Limb (tissue), 2 donors: ENCODE measurements around the gene MTMR6.
A peak's percentile ranks its signal among the peaks of the same experiment; 100 is the strongest.

Experiments
- DNase-seq, 2 donors: peaks; one replicate each; pipeline ENCODE4 v3.0.0-alpha.2; 2016; ENCODE audit errors: extremely low spot score in 2 of 2

MTMR6 gene

DNA sequence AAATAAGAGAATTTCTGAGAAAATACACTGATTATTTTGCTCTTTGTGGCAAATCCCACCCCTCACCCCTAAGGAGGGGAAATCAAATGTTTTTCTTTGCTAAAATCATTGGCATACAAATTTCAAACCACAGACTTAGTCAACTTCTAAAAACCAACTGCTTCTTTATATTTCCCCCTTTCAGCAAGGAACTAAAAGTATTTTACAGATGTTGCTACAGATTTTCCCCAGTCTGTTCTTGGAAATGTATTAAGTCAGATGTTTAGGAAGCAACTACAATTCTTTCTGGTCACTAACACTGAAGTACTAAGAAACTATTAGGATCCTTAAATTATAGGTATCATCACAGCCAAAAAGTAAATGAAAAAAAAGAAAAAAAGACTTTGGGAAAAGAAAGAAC, 6.9 kb downstream of the MTMR6 start:
- DNase-seq: no peak

- no peak for DNase-seq
Measured at GRCh38 chr13:25276748-25277147, 10.5 kb downstream of the MTMR6 start.

DNA sequence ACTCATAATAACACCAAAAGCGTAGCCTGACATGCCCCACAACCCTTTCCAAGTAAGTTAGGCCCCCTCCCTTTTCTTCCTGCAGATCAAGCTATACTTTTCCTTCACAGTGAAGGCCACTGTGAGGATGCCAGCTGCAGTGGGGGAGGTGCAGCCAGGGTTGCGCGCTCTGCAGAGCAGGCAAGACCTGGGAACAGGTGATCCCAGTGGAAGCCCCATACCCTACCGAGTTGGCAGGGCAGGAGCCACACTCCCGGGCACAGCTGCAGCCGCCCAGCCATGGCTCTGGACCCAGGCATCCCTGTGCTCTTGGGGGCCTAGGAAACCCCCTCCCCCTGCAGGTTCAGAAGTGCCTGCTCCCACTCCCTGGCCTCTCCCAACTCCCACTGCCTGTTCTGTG, 18.7 kb downstream of the MTMR6 start:
- DNase-seq: no peak

DNA sequence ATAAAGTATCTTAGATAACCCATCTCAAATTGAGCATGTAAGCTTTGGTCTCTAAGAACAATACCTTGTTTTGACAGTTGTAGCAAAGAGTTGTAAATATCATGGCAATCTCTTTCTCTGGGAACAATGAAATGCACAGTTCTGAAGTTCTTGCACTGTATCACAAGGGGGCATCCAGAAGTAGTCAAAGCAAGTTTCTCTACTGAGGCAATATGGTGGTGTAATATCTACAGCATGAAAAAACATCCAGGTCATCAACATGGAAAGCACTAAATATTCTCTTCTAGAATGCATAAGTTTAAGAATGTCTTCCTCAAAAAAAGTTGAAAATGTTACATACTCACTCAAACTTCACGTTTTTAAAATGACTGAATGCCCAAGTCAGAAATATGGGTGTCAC, 19.6 kb downstream of the MTMR6 start:
- DNase-seq: no peak

- no peak for DNase-seq
Measured at GRCh38 chr13:25266706-25267105, 20.6 kb downstream of the MTMR6 start.

- no peak for DNase-seq
Measured at GRCh38 chr13:25262261-25262660, 25.0 kb downstream of the MTMR6 start.

- DNase-seq: peak in 1 of 2 donors; percentile 4
Measured at GRCh38 chr13:25253702-25254101, 33.6 kb downstream of the MTMR6 start.

GRCh38 chr13:25252752-25253151, 34.5 kb downstream of the MTMR6 start:
- DNase-seq: no peak

- no peak for DNase-seq
Measured at GRCh38 chr13:25252225-25252624, 35.1 kb downstream of the MTMR6 start.

DNA sequence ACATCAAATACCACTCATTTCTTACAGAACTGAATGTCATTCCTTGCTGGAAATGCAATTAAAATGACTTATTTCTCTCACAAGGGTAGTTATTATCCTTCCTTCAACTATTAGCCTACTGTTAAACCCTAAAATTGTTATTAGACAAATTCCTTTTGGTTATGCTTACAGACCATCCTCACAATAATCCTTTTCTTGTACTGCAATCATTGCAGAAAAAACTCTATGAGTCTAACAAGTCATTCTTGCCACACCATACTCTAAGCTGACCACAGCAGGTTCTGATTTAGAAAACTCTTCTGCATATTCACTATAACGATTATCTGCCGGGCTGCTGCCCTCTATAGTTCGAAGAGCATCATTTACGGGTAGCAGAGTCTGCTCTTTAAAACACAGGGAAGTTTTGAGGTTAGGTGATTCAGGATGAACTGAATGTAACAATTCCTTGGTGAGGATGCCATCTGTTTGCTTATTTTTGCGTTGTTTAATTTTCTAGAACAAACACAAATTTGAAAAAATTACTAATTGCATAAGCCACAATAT, 38.2 kb downstream of the MTMR6 start:
- peak in 1 of 2 donors; percentile 34 for DNase-seq

DNA sequence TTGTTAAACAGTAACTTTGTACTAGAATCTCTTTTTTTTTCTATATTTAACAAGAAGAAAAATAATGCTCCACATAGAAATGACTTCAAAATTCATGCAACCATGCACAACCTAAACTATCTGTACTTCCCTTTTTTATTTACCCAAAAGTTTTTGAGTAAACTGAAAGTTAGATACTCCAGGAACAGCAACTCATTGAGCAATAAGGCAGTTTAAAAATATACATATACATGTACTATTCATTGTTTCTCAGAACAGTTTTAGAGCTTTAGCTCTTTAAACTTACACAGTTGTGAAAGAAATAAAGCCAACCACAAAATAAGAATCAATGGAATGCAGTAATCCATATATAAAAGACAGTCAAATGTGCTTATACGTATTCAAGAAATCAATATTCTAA, 39.2 kb downstream of the MTMR6 start:
- no peak for DNase-seq

GRCh38 chr13:25247360-25247759, 39.9 kb downstream of the MTMR6 start:
- DNase-seq: no peak

GRCh38 chr13:25244123-25244522, 43.2 kb downstream of the MTMR6 start:
- DNase-seq: no peak

- DNase-seq: no peak
Measured at GRCh38 chr13:25242956-25243355, 44.3 kb downstream of the MTMR6 start.

DNA sequence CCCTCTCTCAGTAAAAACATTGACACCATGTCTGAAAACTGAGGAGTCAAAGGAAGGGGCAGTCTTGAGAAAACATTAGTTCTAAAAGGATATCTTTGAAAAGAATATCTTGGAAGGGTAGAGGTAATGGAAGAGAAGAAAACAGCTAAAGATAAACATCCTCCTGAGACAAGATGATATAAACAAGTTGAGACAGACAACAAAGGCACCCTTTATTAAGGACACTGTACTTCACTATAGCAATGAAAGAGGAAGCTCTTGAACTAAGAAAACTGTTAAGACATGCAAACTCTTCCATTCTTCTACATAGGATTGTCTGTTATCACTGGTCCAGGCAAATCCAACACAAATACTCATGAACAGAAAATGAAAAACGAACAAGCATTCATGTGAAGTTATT, 46.3 kb downstream of the MTMR6 start:
- no peak for DNase-seq

- no peak for DNase-seq
Measured at GRCh38 chr13:25237083-25237482, 50.2 kb downstream of the MTMR6 start.

DNA sequence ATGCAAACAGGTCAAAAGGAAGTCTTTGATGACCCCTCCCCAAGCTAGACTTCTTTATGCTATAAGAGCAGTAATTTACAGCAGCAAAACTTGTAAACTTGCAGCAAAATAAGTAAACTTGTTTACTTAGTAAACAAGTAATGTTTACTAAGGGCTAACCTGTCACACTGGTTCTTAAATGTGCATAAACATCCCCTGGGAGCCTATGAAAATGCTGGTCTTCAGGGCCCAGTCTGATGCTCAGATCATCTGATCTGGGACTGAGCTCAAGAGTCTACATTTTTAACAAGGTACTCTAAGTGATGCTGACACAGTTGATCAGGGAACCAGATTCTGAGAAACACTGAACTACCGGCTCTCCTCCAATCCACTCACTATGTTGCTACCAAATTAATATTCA, 53.4 kb downstream of the MTMR6 start:
- no peak for DNase-seq

- peak in 1 of 2 donors; percentile 23 for DNase-seq
Measured at GRCh38 chr13:25232937-25233515, 54.3 kb downstream of the MTMR6 start.

DNA sequence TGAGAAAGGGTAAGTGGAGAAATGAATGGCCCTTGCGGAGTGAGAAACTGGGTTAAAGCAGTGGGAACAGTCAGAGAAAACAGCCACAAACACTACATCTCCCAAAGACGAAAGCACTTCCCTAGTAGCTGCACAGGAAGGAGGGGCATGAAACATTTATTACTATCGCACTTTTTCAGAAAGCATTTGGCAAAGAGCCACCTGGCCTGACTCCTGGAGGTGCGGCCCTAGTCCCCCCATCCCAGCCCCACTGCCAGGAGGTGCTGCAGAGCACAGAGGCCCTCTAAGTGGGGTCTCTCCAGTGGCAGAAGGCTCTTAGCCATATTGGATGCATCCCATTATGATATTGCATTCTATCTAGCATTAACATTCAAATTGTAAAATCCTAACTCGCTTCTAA, 55.8 kb downstream of the MTMR6 start:
- no peak for DNase-seq

GRCh38 chr13:25227690-25228089, 59.6 kb downstream of the MTMR6 start:
- no peak for DNase-seq

- no peak for DNase-seq
Measured at GRCh38 chr13:25225970-25226369, 61.3 kb downstream of the MTMR6 start.

DNA sequence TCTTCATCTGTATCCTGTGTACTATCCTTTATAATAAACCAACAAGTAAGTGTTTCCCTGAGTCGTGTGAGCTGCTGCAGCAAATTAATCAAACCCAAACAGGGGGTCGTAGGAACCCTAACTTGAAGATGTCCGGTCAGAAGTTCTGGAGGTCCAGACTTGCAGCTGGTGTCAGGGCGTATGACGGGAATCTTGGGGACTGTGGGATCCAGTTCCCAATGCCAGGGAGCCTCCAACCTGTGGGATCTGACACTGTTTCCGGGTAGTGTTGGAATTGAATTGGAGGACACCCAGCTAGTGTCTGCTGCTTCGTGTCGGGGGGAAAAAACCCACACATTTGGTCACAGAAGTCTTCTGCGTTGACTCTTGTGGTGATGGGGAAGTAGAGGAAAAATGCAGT, 63.1 kb downstream of the MTMR6 start:
- no peak for DNase-seq

DNA sequence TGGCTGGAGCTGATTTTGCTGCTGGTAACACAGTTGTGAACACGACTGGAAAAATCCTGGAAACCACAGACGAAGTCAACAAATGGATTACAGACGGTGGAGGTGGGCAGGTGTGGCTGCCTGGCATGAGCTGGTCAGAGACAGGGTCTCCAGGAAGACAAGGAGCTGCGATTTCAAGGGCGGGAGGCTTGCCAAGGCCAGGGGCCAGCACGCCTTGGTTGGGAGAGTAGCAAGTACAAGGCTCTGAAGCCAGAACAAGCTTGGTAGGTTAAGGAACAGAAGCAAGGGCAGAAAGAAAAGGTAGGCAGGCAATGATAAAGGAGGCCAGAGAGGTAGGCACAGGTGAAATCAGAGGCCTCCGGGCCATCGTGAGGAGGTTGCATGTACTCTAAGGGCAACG, 64.5 kb downstream of the MTMR6 start:
- DNase-seq: no peak

DNA sequence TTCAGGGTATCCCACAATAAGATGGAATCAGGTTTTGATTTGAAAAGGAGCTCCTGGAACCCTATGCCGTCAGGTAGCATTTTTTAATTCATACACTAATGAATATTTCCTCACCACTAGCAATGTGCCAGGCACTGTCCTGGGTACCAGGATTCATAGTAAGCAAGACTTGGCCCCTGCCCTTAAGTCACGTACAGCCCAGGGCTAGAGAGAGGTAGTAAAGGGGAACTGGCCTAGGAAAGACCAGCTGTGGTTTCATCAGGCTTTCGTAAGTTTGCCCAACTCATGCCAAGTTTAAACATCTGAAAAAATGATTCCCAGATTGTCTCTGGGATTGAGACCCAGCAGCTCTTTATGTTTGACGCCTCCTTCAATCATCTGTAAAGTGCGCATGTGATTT, 69.3 kb downstream of the MTMR6 start:
- DNase-seq: no peak
